Right atrium auricular region (tissue), 2 donors: ENCODE results near the gene CIZ1. TPM values are rescaled to one million over a fixed set of nuclear protein-coding genes. Genes with fewer than 3 reads are reported as not detected.
"Not testable (repeated sequence)": the region's sequence is repeated elsewhere in the genome, so short reads cannot be mapped to it uniquely, and the experiment has no call there.

ENCODE experiments used
- DNase-seq: peaks from one replicate; pipeline ENCODE4 v3.0.0-alpha.2; 2019; ENCODE audit warnings: low spot score
- H3K27ac ChIP-seq, 2 donors: fragments of 200-600 bp; sonication (generic); 1 replicate in 1 of 2; 2 replicates in 1 of 2; pipeline ENCODE4 v1.5.1; 2016 to 2019
- H3K27me3 ChIP-seq, 2 donors: fragments of 200-600 bp; sonication (generic); one replicate each; pipeline versions ENCODE4 v1.5.1 to v1.6.0; 2017 to 2019
- H3K36me3 ChIP-seq: fragments of 200-600 bp; sonication (generic); one replicate; pipeline ENCODE4 v1.5.1; 2016
- H3K4me1 ChIP-seq, 2 donors: fragments of 200-600 bp; sonication (generic); one replicate each; pipeline versions ENCODE4 v1.5.1 to v1.6.0; 2017 to 2019
- H3K4me3 ChIP-seq, 2 donors: fragments of 200-600 bp; sonication (generic); 1 replicate in 1 of 2; 2 replicates in 1 of 2; pipeline ENCODE4 v1.5.1; 2017 to 2019; ENCODE audit warnings: mild to moderate bottlenecking in 1 of 2, moderate library complexity in 1 of 2
- H3K9me3 ChIP-seq, 2 donors: fragments of 200-600 bp; sonication (generic); one replicate each; pipeline ENCODE4 v1.5.1; 2019
- total RNA-seq, 2 donors: library from RNA; depleted of rRNA; stranded (reverse); fragments of >200 nt; gene quantifications; one replicate each; pipeline ENCODE4 v1.1.0, GENCODE V29; 2016
- TF ChIP-seq, protein P1 (sequence below), 2 donors: fragments of 200-600 bp; sonication (generic); IDR thresholded peaks; one replicate each; pipeline ENCODE4 v1.5.1; 2019; ENCODE audit warnings: antibody characterized with exemption in 2 of 2

Gene CIZ1
- total RNA-seq, 2 donors from 2014 or later: 41.6 to 45.9 TPM

- no peak overlapping the region for H3K27ac ChIP-seq
- peaks cover 0 to 4% of the 10 kb centered on the region in 2 donors for H3K9me3 ChIP-seq
- H3K4me3 ChIP-seq: no peak overlapping the region
- TF ChIP-seq, protein P1, sequence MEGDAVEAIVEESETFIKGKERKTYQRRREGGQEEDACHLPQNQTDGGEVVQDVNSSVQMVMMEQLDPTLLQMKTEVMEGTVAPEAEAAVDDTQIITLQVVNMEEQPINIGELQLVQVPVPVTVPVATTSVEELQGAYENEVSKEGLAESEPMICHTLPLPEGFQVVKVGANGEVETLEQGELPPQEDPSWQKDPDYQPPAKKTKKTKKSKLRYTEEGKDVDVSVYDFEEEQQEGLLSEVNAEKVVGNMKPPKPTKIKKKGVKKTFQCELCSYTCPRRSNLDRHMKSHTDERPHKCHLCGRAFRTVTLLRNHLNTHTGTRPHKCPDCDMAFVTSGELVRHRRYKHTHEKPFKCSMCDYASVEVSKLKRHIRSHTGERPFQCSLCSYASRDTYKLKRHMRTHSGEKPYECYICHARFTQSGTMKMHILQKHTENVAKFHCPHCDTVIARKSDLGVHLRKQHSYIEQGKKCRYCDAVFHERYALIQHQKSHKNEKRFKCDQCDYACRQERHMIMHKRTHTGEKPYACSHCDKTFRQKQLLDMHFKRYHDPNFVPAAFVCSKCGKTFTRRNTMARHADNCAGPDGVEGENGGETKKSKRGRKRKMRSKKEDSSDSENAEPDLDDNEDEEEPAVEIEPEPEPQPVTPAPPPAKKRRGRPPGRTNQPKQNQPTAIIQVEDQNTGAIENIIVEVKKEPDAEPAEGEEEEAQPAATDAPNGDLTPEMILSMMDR (IDR thresholded peaks at IDR 0.05): no peak
- no peak for DNase-seq
- H3K4me1 ChIP-seq: no peaks in the 10 kb centered on the region
- H3K27me3 ChIP-seq: no peaks in the 10 kb centered on the region
- H3K36me3 ChIP-seq: no peaks in the 10 kb centered on the region
Measured at GRCh38 chr9:128136816-128137793, 54.3 kb downstream of the CIZ1 start.

DNA sequence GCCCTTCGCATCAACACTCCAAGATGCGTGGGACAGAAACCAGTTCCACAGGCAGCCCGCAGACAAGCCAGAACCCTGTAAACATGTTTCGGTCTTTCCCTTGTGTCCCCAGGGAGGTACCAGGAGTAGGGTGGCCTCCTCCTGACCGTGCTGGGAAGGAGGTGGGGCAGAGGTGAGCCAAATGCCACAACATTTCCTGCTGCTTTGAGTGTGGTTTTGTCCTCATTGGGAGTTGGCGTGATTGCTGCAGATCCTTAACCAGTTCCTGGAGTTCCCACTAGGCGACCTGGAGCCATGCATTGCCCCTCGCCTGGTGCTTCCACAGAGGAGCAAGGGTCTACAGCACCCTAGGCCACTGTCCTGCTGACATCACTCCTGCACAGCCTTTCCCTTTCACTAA is 55.8 kb downstream of the CIZ1 start:
- not testable (repeated sequence) for H3K4me1 ChIP-seq, H3K4me3 ChIP-seq, H3K27me3 ChIP-seq, H3K27ac ChIP-seq, H3K9me3 ChIP-seq, H3K36me3 ChIP-seq, DNase-seq

DNA sequence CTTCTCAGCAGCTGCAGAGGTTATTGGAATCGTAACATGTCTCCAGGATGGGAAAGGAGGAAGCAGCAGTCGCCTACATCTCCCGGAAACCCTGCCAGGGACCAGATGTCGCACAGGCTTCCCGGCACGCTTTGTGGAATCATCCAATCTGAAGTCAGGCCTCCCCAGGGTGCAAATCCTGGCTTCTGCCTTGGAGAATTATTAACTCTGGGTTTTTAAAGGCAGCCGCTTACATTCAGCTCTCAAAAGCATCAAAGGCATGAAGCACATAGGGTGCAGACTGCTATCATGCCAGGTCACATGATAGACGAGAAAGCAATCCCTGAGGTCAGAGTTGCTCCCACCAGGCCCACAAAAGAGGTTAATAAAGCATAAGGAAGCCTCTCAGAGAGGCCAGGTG is 59.2 kb downstream of the CIZ1 start:
- H3K27ac ChIP-seq, H3K27me3 ChIP-seq, DNase-seq, H3K4me3 ChIP-seq, H3K9me3 ChIP-seq, H3K36me3 ChIP-seq: not testable (repeated sequence)
- peaks cover 0 to 11% of the 10 kb centered on the region in 2 donors for H3K4me1 ChIP-seq

GRCh38 chr9:128131346-128131745 is 60.0 kb downstream of the CIZ1 start:
- not testable (repeated sequence) for H3K36me3 ChIP-seq, H3K4me3 ChIP-seq, H3K27ac ChIP-seq, DNase-seq, H3K27me3 ChIP-seq, H3K9me3 ChIP-seq
- peaks cover 0 to 17% of the 10 kb centered on the region in 2 donors for H3K4me1 ChIP-seq

DNA sequence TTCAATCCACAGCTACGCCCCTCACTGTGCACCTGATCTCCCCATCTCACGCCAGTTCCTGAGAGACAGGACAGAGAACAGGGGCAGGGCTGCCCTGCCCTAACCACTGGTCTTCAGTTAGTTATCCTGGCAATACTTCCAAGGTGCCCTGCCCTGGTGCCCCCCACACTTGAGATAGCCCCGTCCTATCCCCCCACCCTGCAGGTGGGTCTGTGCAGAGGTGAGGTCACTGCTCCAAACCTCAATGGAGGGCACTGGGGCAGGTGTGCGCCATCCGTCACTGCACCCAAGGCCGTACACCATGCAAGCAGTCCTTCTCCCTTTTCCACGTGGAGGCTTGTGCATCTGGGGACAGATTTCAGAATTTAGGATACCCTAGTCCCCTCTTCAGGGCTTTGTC is 60.7 kb downstream of the CIZ1 start:
- not testable (repeated sequence) for H3K4me3 ChIP-seq, H3K9me3 ChIP-seq, DNase-seq, H3K36me3 ChIP-seq, H3K27ac ChIP-seq, H3K27me3 ChIP-seq
- peaks cover 0 to 24% of the 10 kb centered on the region in 2 donors for H3K4me1 ChIP-seq

- H3K9me3 ChIP-seq, H3K4me3 ChIP-seq, H3K27ac ChIP-seq, H3K27me3 ChIP-seq, H3K36me3 ChIP-seq: not testable (repeated sequence)
- TF ChIP-seq, protein P1 (IDR thresholded peaks at IDR 0.05): peak; percentile 42 to 56
- peaks cover 0 to 30% of the 10 kb centered on the region in 2 donors for H3K4me1 ChIP-seq
- DNase-seq: peak; percentile 78
Measured at GRCh38 chr9:128129976-128130590, 61.3 kb downstream of the CIZ1 start.

DNA sequence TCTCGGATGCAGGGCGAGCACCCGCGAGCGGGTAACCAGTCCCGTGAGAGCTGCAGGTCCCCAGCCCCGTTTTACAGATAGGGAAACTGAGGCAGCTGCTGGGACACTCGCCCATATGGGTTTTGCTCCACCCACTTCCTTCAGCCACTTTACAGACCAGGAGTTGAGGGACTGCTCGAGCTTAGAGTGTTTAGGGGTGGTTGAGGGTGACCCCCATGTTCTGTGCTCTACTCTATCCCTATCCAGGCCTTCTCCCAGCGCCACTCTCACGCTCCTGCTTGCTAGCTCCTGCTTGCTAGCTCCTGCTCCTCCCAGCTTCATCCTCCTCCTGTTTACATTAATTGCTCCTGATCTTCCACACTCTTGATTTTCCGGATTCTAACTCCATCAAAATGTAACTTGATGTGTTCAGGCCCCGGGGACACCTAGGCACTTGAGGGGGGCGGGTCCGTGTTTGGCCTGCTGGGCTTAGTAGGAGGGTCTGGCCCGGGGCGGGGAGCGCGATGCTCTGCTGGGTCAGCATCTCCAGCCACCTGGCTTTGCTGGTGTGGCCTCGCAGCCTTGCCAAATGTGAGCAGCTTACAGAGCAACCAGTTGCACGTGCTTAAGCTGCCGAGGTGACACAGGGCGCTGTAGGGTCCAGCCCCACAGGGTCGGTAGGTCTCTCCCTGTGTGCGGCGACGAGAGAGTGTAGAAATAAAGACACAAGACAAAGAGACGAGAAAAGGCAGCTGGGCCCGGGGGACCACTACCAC is 62.4 kb downstream of the CIZ1 start:
- peaks cover 0 to 31% of the 10 kb centered on the region in 2 donors for H3K4me1 ChIP-seq
- peaks cover 0 to 4% of the 10 kb centered on the region in 2 donors for H3K9me3 ChIP-seq
- H3K27me3 ChIP-seq: no peaks in the 10 kb centered on the region
- peaks cover 9% of the 10 kb centered on the region for H3K36me3 ChIP-seq
- H3K27ac ChIP-seq: peak overlapping the region; percentile 93 to 100
- no peak for DNase-seq
- TF ChIP-seq, protein P1 (IDR thresholded peaks at IDR 0.05): no peak
- H3K4me3 ChIP-seq: peak overlapping the region; percentile 85 to 90
